Measurements from ENCODE around the gene TPK1.
"Not testable (repeated sequence)": the region's sequence is repeated elsewhere in the genome, so short reads cannot be mapped to it uniquely, and the experiment has no call there.

The TPK1 gene

GRCh38 chr7:144812379-144813283 is 23.2 kb downstream of the TPK1 start:
- no peaks in the 10 kb centered on the region for H3K27me3 ChIP-seq (ENCODE audit: control insufficient read depth, insufficient read depth, low read length)
- no peak overlapping the region for H3K27ac ChIP-seq
- H3K79me2 ChIP-seq = no peaks in the 10 kb centered on the region
- no peak overlapping the region for H3K4me3 ChIP-seq (ENCODE audit: low read depth, low read length)
- H3K36me3 ChIP-seq (ENCODE audit: control insufficient read depth, insufficient read depth, low read length) = no peaks in the 10 kb centered on the region
- no peaks in the 10 kb centered on the region for H3K4me1 ChIP-seq
- H3K9me3 ChIP-seq (ENCODE audit: control insufficient read depth, low read length) = no peaks in the 10 kb centered on the region
- H3K4me2 ChIP-seq (ENCODE audit: low read length) = no peak overlapping the region
- peak overlapping the region; percentile 3 for H2AFZ ChIP-seq
- H3K9ac ChIP-seq = no peak overlapping the region
- no peak for TF ChIP-seq CTCF (IDR thresholded peaks at IDR 0.05)

GRCh38 chr7:144805627-144806239 is 30.1 kb downstream of the TPK1 start:
- Histone ChIP-seq H3K79me2 (no peaks in the 10 kb centered on the region), H3K27ac (no peak overlapping the region), H3K4me2 (ENCODE audit: low read length) (no peak overlapping the region), H3K4me3 (ENCODE audit: low read depth, low read length) (no peak overlapping the region), H3K36me3 (ENCODE audit: control insufficient read depth, insufficient read depth, low read length) (no peaks in the 10 kb centered on the region), H3K9me3 (ENCODE audit: control insufficient read depth, low read length) (no peaks in the 10 kb centered on the region), H3K27me3 (ENCODE audit: control insufficient read depth, insufficient read depth, low read length) (no peaks in the 10 kb centered on the region), H2AFZ (no peak overlapping the region), H3K9ac (no peak overlapping the region), H3K4me1 (no peaks in the 10 kb centered on the region)
- TF ChIP-seq CTCF (IDR thresholded peaks at IDR 0.05) = no peak

GRCh38 chr7:144800678-144801436 is 35.0 kb downstream of the TPK1 start:
- not testable (repeated sequence) for H3K4me1 ChIP-seq; H3K27ac ChIP-seq; H3K9me3 ChIP-seq (ENCODE audit: control insufficient read depth, low read length); H3K4me2 ChIP-seq (ENCODE audit: low read length); H2AFZ ChIP-seq; H3K79me2 ChIP-seq; H3K4me3 ChIP-seq (ENCODE audit: low read depth, low read length); H3K27me3 ChIP-seq (ENCODE audit: control insufficient read depth, insufficient read depth, low read length); H3K36me3 ChIP-seq (ENCODE audit: control insufficient read depth, insufficient read depth, low read length); H3K9ac ChIP-seq

GRCh38 chr7:144796919-144797318 is 38.9 kb downstream of the TPK1 start:
- Histone ChIP-seq H3K27me3 (ENCODE audit: control insufficient read depth, insufficient read depth, low read length) (no peaks in the 10 kb centered on the region), H3K9me3 (ENCODE audit: control insufficient read depth, low read length) (no peaks in the 10 kb centered on the region), H3K4me2 (ENCODE audit: low read length) (no peak overlapping the region), H2AFZ (no peak overlapping the region), H3K27ac (no peak overlapping the region), H3K79me2 (no peaks in the 10 kb centered on the region), H3K4me1 (peaks cover 3% of the 10 kb centered on the region), H3K36me3 (ENCODE audit: control insufficient read depth, insufficient read depth, low read length) (no peaks in the 10 kb centered on the region), H3K4me3 (ENCODE audit: low read depth, low read length) (no peak overlapping the region), H3K9ac (no peak overlapping the region)
- TF ChIP-seq CTCF (IDR thresholded peaks at IDR 0.05) = no peak

GRCh38 chr7:144792050-144792449 is 43.8 kb downstream of the TPK1 start:
- TF ChIP-seq CTCF (IDR thresholded peaks at IDR 0.05) = no peak
- no peaks in the 10 kb centered on the region for H3K79me2 ChIP-seq
- no peaks in the 10 kb centered on the region for H3K9me3 ChIP-seq (ENCODE audit: control insufficient read depth, low read length)
- no peak overlapping the region for H3K27ac ChIP-seq
- no peaks in the 10 kb centered on the region for H3K27me3 ChIP-seq (ENCODE audit: control insufficient read depth, insufficient read depth, low read length)
- H3K9ac ChIP-seq = no peak overlapping the region
- H3K4me1 ChIP-seq = peaks cover 3% of the 10 kb centered on the region
- H2AFZ ChIP-seq = no peak overlapping the region
- no peaks in the 10 kb centered on the region for H3K36me3 ChIP-seq (ENCODE audit: control insufficient read depth, insufficient read depth, low read length)
- no peak overlapping the region for H3K4me3 ChIP-seq (ENCODE audit: low read depth, low read length)
- no peak overlapping the region for H3K4me2 ChIP-seq (ENCODE audit: low read length)
